ENCODE measurements around the gene ZNF157.

DNA sequence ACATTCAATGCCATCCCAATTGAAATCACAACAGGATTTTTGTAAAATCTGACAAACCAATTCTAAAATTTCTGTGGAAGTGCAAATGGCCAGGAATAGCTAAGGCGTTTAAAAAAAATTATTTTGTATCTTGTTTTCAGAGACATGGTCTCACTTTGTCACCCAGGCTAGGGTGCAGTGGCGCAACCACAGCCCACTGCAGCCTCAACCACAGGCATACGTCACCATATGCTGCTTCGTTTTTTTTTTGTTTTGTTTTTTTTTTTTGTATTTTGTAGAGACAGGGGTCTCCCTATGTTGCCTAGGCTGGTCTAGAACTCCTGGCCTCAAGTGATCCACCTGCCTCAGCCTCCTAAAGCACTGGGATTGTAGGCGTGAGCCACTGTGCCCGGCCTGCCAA lies 88.2 kb downstream of the ZNF157 start:
- TF ChIP-seq CREB1 (CRISPR knock-in tag; IDR thresholded peaks at IDR 0.05; ENCODE audit: low read depth) = no peak
- TF ChIP-seq, protein P1, sequence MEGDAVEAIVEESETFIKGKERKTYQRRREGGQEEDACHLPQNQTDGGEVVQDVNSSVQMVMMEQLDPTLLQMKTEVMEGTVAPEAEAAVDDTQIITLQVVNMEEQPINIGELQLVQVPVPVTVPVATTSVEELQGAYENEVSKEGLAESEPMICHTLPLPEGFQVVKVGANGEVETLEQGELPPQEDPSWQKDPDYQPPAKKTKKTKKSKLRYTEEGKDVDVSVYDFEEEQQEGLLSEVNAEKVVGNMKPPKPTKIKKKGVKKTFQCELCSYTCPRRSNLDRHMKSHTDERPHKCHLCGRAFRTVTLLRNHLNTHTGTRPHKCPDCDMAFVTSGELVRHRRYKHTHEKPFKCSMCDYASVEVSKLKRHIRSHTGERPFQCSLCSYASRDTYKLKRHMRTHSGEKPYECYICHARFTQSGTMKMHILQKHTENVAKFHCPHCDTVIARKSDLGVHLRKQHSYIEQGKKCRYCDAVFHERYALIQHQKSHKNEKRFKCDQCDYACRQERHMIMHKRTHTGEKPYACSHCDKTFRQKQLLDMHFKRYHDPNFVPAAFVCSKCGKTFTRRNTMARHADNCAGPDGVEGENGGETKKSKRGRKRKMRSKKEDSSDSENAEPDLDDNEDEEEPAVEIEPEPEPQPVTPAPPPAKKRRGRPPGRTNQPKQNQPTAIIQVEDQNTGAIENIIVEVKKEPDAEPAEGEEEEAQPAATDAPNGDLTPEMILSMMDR (conservative IDR thresholded peaks at IDR 0.05; ENCODE audit: low read depth in 2 of 2) = no peak
- TF ChIP-seq EZH2phosphoT487 (IDR thresholded peaks at IDR 0.05; ENCODE audit: unreplicated experiment) = no peak
- TF ChIP-seq EZH2 (IDR thresholded peaks at IDR 0.05; ENCODE audit: low read depth, unreplicated experiment) = no peak

Data from GM23338 (cell line).